OCI-LY7 (cell line): ENCODE data around the gene NSMF. TPM values are rescaled to one million over a fixed set of nuclear protein-coding genes. Genes with fewer than 3 reads are reported as not detected.

Source experiments
- BruUV-seq: library from RNA; stranded (reverse); fragments of 400-500 nt; replicated peaks from 2 replicates; lab custom pipeline; 2021; lab: Mats Ljungman, UMichigan
- CTCF ChIA-PET: fragments of 300-600 bp; sonication (Branson Sonifier 250); formaldehyde crosslinking; loops from one replicate; lab custom pipeline; 2022; ENCODE audit warnings: antibody characterized with exemption; ENCODE audit not compliant: unreplicated experiment; lab: Charles Lee
- POLR2A ChIA-PET: fragments of 300-600 bp; sonication (Branson Sonifier 250); formaldehyde crosslinking; loops from one replicate; lab custom pipeline; 2022; ENCODE audit warnings: antibody characterized with exemption; lab: Charles Lee
- DNase-seq: peaks from one replicate; pipeline ENCODE4 v3.0.0-alpha.2; 2015; ENCODE audit warnings: low spot score
- H2AFZ ChIP-seq: fragments of 200-600 bp; sonication (generic), shearing (Covaris generic); 2 replicates; pipeline ENCODE4 v1.6.1; 2014; ENCODE audit warnings: mild to moderate bottlenecking, antibody characterized with exemption, low read length, moderate library complexity
- H3K27ac ChIP-seq: fragments of 200-600 bp; sonication (generic); 2 replicates; pipeline ENCODE4 v1.5.1; 2014; ENCODE audit warnings: mixed run types, low read depth, mild to moderate bottlenecking, moderate library complexity, low read length, inconsistent platforms; ENCODE audit not compliant: poor library complexity, severe bottlenecking
- H3K36me3 ChIP-seq: fragments of 200-600 bp; sonication (generic); 2 replicates; pipeline ENCODE4 v1.6.1; 2014; ENCODE audit warnings: mild to moderate bottlenecking, antibody characterized with exemption, low read length, moderate library complexity, mixed read lengths; ENCODE audit not compliant: insufficient read depth
- H3K4me1 ChIP-seq: fragments of 200-600 bp; sonication (generic); 2 replicates; pipeline ENCODE4 v1.5.1; 2014; ENCODE audit warnings: mild to moderate bottlenecking, low read length; ENCODE audit not compliant: insufficient read depth, poor library complexity, severe bottlenecking
- H3K4me2 ChIP-seq: fragments of 200-600 bp; sonication (generic); 2 replicates; pipeline ENCODE4 v1.6.1; 2014; ENCODE audit warnings: mild to moderate bottlenecking, low read length
- H3K4me3 ChIP-seq: fragments of 200-600 bp; sonication (generic); 2 replicates; pipeline ENCODE4 v1.5.1; 2014; ENCODE audit warnings: mild to moderate bottlenecking, low read depth, low read length; ENCODE audit not compliant: poor library complexity, severe bottlenecking
- H3K79me2 ChIP-seq: fragments of 200-600 bp; sonication (generic); 2 replicates; pipeline ENCODE4 v1.6.1; 2016; ENCODE audit warnings: low read depth, mild to moderate bottlenecking, low read length, moderate library complexity, mixed read lengths; ENCODE audit not compliant: insufficient read depth
- H3K9me2 ChIP-seq: fragments of 200-600 bp; sonication (generic); 2 replicates; pipeline ENCODE4 v1.6.1; 2016; ENCODE audit warnings: mild to moderate bottlenecking, low read length, mixed read lengths; ENCODE audit not compliant: insufficient read depth
- H3K9me3 ChIP-seq: fragments of 200-600 bp; sonication (generic); 2 replicates; pipeline ENCODE4 v1.6.1; 2014; ENCODE audit warnings: mild to moderate bottlenecking, mixed run types, low read length, mixed read lengths
- H4K20me1 ChIP-seq: fragments of 200-600 bp; sonication (generic); 2 replicates; pipeline ENCODE4 v1.6.1; 2014; ENCODE audit warnings: mild to moderate bottlenecking, antibody characterized with exemption, low read length, moderate library complexity, mixed read lengths; ENCODE audit not compliant: insufficient read depth
- CTCF ChIP-seq: fragments of 200-600 bp; sonication (generic); conservative IDR thresholded peaks from 2 replicates; pipeline ENCODE4 v1.5.1; 2014; ENCODE audit warnings: mild to moderate bottlenecking, antibody characterized with exemption, low read length, moderate library complexity, mixed read lengths
- EZH2phosphoT487 ChIP-seq: fragments of 200-600 bp; sonication (generic); IDR thresholded peaks from 2 replicates; pipeline ENCODE4 v1.6.1; 2018; ENCODE audit warnings: low read depth, borderline replicate concordance, mild to moderate bottlenecking, mixed run types, antibody characterized with exemption, low read length, moderate library complexity, mixed read lengths
- intact Hi-C: fragments of 100-400 bp; cut with micrococcal nuclease; formaldehyde crosslinking; loops from one replicate; pipeline ENCODE4 v1.10.0; 2022; ENCODE audit not compliant: unreplicated experiment
- total RNA-seq, 2 experiments: library from RNA; depleted of rRNA in 1 of 2; stranded (reverse); fragments of >200 nt in 1 of 2; shearing (Covaris generic) in 1 of 2; gene quantifications; 2 replicates each; pipeline ENCODE4 v1.2.3, GENCODE V29; 2014 to 2022

NSMF gene
- total RNA-seq, 2 experiments from 2014 or later: 20.3 to 29.8 TPM

DNA sequence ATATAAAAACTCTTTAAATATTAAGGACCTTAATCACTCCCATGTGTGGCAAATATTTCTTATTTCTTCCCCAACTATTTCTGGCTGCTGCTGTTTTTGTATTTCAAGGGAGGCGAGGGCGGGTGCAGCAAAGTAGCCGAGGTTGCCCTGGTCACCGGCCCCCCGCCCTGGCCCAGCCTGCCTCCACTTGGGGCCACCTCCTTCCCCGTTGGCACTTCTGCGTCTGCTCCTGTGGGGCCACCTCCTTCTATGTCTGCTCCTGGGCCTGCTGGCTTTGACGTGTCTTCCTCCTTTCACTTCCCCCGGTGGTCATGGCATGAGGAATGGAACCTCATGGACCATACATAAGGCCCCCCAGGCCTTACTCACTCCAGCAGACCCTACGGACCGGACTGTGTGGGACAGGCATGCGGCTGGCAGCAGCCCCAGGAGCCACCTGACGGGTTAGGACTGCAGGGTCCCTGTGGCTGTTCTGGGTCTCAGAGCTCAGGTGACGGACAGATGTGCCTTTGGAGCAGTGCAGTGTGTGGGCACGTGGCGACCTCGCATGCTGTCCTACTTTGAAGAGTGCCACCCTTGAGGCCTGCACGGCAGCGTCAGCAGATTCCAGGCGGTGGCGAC, 12.2 kb downstream of the NSMF start:
- intact Hi-C loops: loop anchor here (5.0 kb wide), 2 partner anchors 145 to 160 kb away; partner anchors contain the start of gene NRARP
- Histone ChIP-seq H3K4me1 (peaks cover 12% of the 10 kb centered on the region), H3K36me3 (0 out of 2 replicates have a peak, but pooled peaks cover 8% of the 10 kb centered on the region), H3K9me3 (no peaks in the 10 kb centered on the region), H2AFZ (no peak overlapping the region), H3K4me2 (no peak overlapping the region), H3K79me2 (no peaks in the 10 kb centered on the region), H4K20me1 (no peaks in the 10 kb centered on the region), H3K4me3 (no peak overlapping the region), H3K27ac (no peak overlapping the region), H3K9me2 (no peaks in the 10 kb centered on the region)
- TF ChIP-seq EZH2phosphoT487 (no peak), CTCF (no peak)
- BruUV-seq: no TSS peak
- ChIA-PET POLR2A (no interaction called here), CTCF (no interaction called here)
- no peak for DNase-seq

DNA sequence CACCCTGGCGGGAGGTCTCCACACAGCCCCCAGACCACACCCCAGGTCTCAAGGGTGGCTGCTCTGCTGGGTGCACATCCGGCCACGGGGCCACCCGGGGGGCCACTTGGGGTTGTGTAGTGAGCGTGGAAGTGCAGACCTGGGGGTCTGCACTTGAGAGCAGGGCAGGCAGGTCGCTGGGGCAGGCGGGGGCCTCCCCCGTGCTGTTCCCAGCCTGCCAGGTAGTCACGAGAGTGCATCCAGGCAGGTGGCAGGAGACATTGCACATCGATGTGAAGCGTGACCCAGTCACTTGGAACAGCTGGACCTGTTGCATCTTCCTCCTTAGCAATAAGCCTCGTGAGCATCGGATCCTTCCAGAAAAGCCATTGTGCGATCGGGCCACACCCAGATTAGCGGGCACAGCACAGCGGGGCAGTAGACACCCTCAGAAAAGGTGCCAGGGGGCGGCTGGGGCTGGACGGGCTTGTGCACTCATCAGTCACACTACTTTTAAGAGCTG, 13.2 kb downstream of the NSMF start:
- Histone ChIP-seq H3K36me3 (0 out of 2 replicates have a peak, but pooled peaks cover 8% of the 10 kb centered on the region), H2AFZ (no peak overlapping the region), H3K4me3 (no peak overlapping the region), H3K27ac (no peak overlapping the region), H3K79me2 (no peaks in the 10 kb centered on the region), H3K9me2 (no peaks in the 10 kb centered on the region), H3K4me2 (no peak overlapping the region), H3K9me3 (no peaks in the 10 kb centered on the region), H3K4me1 (peaks cover 12% of the 10 kb centered on the region), H4K20me1 (no peaks in the 10 kb centered on the region)
- POLR2A ChIA-PET: no interaction called here
- TF ChIP-seq EZH2phosphoT487: no peak
- TF ChIP-seq CTCF: no peak
- CTCF ChIA-PET: no interaction called here
- intact Hi-C loops: loop anchor here (5.0 kb wide), 2 partner anchors 144 to 159 kb away; partner anchors contain the start of gene NRARP
- no TSS peak for BruUV-seq
- DNase-seq: no peak

GRCh38 chr9:137445275-137445807, 13.8 kb downstream of the NSMF start:
- Histone ChIP-seq H3K27ac (no peak overlapping the region), H3K4me3 (no peak overlapping the region), H3K36me3 (0 out of 2 replicates have a peak, but pooled peaks cover 8% of the 10 kb centered on the region), H3K9me2 (no peaks in the 10 kb centered on the region), H3K4me2 (no peak overlapping the region), H4K20me1 (no peaks in the 10 kb centered on the region), H2AFZ (no peak overlapping the region), H3K9me3 (no peaks in the 10 kb centered on the region), H3K79me2 (no peaks in the 10 kb centered on the region), H3K4me1 (peaks cover 5% of the 10 kb centered on the region)
- no peak for TF ChIP-seq EZH2phosphoT487
- peak; percentile 89 for TF ChIP-seq CTCF
- no TSS peak for BruUV-seq
- ChIA-PET POLR2A (no interaction called here), CTCF (no interaction called here)
- intact Hi-C loops: loop anchor here (5.0 kb wide), 2 partner anchors 143 to 158 kb away; partner anchors contain the start of gene NRARP
- peak; percentile 75 for DNase-seq
